ENCODE results near the gene SAMD1. TPM values are rescaled to one million over a fixed set of nuclear protein-coding genes. Genes with fewer than 3 reads are reported as not detected.

Gene SAMD1
- total and polyA plus RNA-seq, 9 donors: 27.1 to 53.6 (median 44.6) TPM

DNA sequence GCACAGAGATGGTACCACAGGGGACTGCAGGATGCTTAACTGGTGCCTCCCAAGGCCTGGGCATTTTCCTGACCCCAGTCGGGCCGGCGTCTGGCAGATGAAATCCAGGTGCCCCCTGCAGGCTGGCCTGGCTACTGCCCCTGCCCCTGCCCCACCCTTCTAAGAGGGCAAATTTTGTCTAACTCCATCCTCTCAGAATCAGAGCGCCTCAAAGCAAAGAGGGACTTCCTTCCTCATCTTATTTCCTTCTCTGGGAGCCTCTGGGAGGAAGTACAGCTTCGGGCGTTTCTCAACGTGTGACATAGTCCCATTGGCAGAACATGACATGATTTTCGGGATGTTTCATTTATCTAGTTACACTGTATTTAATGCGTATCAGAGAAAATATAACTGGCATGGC, 24.3 kb upstream of the SAMD1 start:
- WGBS (ENCODE audit: insufficient coverage): 33% methylated on average over 3 of the region's 9 CpGs
- Histone ChIP-seq H3K9me3 (replicated peaks; ENCODE audit: control insufficient read depth, low read depth, low read length) (no peaks in the 10 kb centered on the region), H3K27ac (ENCODE audit: low read length) (peak overlapping the region; percentile 87), H3K27me3 (ENCODE audit: control insufficient read depth, insufficient read depth, low read length) (no peaks in the 10 kb centered on the region), H3K4me3 (ENCODE audit: low read length) (no peak overlapping the region), H3K4me1 (ENCODE audit: control insufficient read depth, insufficient read depth, low read length) (peaks cover 77% of the 10 kb centered on the region), H3K36me3 (ENCODE audit: control insufficient read depth, insufficient read depth, low read length) (peaks cover 18% of the 10 kb centered on the region)
- peak; percentile 57 for DNase-seq

GRCh38 chr19:14114439-14114838, 23.9 kb upstream of the SAMD1 start:
- no peaks in the 10 kb centered on the region for H3K9me3 ChIP-seq (replicated peaks; ENCODE audit: control insufficient read depth, low read depth, low read length)
- DNase-seq: no peak
- WGBS (ENCODE audit: insufficient coverage): 84% methylated on average over 4 of the region's 7 CpGs
- peaks cover 73% of the 10 kb centered on the region for H3K4me1 ChIP-seq (ENCODE audit: control insufficient read depth, insufficient read depth, low read length)
- no peaks in the 10 kb centered on the region for H3K27me3 ChIP-seq (ENCODE audit: control insufficient read depth, insufficient read depth, low read length)
- H3K27ac ChIP-seq (ENCODE audit: low read length): peak overlapping the region; percentile 90
- H3K4me3 ChIP-seq (ENCODE audit: low read length): no peak overlapping the region
- peaks cover 18% of the 10 kb centered on the region for H3K36me3 ChIP-seq (ENCODE audit: control insufficient read depth, insufficient read depth, low read length)

GRCh38 chr19:14113762-14114414, 23.3 kb upstream of the SAMD1 start:
- H3K27ac ChIP-seq (ENCODE audit: low read length): peak overlapping the region; percentile 90

GRCh38 chr19:14112809-14113385, 22.3 kb upstream of the SAMD1 start:
- Histone ChIP-seq H3K4me3 (ENCODE audit: low read length) (peak overlapping the region; percentile 0), H3K4me1 (ENCODE audit: control insufficient read depth, insufficient read depth, low read length) (peaks cover 65% of the 10 kb centered on the region), H3K27ac (ENCODE audit: low read length) (peak overlapping the region; percentile 90), H3K36me3 (ENCODE audit: control insufficient read depth, insufficient read depth, low read length) (peaks cover 21% of the 10 kb centered on the region), H3K9me3 (replicated peaks; ENCODE audit: control insufficient read depth, low read depth, low read length) (no peaks in the 10 kb centered on the region), H3K27me3 (ENCODE audit: control insufficient read depth, insufficient read depth, low read length) (no peaks in the 10 kb centered on the region)
- WGBS (ENCODE audit: insufficient coverage): 18% methylated on average over 3 of the region's 12 CpGs
- peak; percentile 67 for DNase-seq

More at GRCh38 chr19:14113762-14114414, 23.3 kb upstream of the SAMD1 start:
- Histone ChIP-seq H3K36me3 (ENCODE audit: control insufficient read depth, insufficient read depth, low read length) (peaks cover 18% of the 10 kb centered on the region), H3K4me3 (ENCODE audit: low read length) (no peak overlapping the region), H3K9me3 (replicated peaks; ENCODE audit: control insufficient read depth, low read depth, low read length) (no peaks in the 10 kb centered on the region), H3K4me1 (ENCODE audit: control insufficient read depth, insufficient read depth, low read length) (peaks cover 67% of the 10 kb centered on the region), H3K27me3 (ENCODE audit: control insufficient read depth, insufficient read depth, low read length) (no peaks in the 10 kb centered on the region)
- WGBS (ENCODE audit: insufficient coverage): 80% methylated on average over 13 of the region's 18 CpGs
- DNase-seq: no peak

DNA sequence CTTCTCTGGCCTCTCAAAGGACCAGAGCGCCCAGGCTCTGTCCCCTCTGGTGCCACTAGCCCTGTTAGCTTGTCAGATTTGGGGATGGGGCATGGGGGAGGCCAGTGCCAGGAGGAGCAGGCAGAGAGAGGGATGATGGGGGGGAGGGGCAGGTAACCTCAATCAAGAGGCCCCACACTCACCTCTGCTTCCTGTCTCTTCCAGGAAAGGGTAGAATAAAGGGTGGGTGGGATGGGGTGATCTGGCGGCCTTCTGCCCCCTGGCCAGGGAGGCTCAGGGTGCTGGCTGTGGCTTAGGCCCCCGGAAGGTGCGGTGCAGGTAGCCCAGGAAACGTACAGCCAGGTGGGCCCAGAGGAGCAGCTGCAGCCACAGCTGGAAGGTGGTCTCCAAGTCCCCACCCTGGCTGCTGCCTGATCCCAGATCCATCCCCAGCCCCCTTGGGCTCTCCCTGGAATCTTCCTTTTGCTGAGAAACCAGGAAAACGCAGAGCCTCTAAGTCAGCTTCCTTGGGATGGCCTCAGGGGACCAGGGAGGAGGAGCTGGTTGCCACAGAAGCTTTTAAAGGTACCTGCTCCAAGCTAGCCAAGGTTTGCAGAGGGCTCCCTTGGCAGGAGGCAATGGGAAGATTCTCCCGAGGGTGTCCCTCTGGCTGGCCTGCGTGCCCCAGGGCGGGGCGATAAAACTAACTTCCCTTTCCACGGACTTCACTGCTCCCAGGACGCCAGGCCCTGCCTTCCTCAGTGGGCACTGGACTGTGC, 21.7 kb upstream of the SAMD1 start:
- peak overlapping the region; percentile 0 for H3K4me3 ChIP-seq (ENCODE audit: low read length)
- peak; percentile 52 for DNase-seq
- H3K27ac ChIP-seq (ENCODE audit: low read length): peak overlapping the region; percentile 90
- no peaks in the 10 kb centered on the region for H3K9me3 ChIP-seq (replicated peaks; ENCODE audit: control insufficient read depth, low read depth, low read length)
- WGBS (ENCODE audit: insufficient coverage): 41% methylated on average over 6 of the region's 12 CpGs
- H3K36me3 ChIP-seq (ENCODE audit: control insufficient read depth, insufficient read depth, low read length): peaks cover 28% of the 10 kb centered on the region
- H3K4me1 ChIP-seq (ENCODE audit: control insufficient read depth, insufficient read depth, low read length): peaks cover 72% of the 10 kb centered on the region
- no peaks in the 10 kb centered on the region for H3K27me3 ChIP-seq (ENCODE audit: control insufficient read depth, insufficient read depth, low read length)

- Histone ChIP-seq H3K9me3 (replicated peaks; ENCODE audit: control insufficient read depth, low read depth, low read length) (no peaks in the 10 kb centered on the region), H3K4me1 (ENCODE audit: control insufficient read depth, insufficient read depth, low read length) (peaks cover 75% of the 10 kb centered on the region), H3K27ac (ENCODE audit: low read length) (no peak overlapping the region), H3K4me3 (ENCODE audit: low read length) (no peak overlapping the region), H3K27me3 (ENCODE audit: control insufficient read depth, insufficient read depth, low read length) (no peaks in the 10 kb centered on the region), H3K36me3 (ENCODE audit: control insufficient read depth, insufficient read depth, low read length) (peaks cover 35% of the 10 kb centered on the region)
- DNase-seq: no peak
- WGBS (ENCODE audit: insufficient coverage): no CpG with 5 or more reads among the region's 1 CpG
Observed at GRCh38 chr19:14111486-14111885, 20.9 kb upstream of the SAMD1 start.

GRCh38 chr19:14110650-14111049, 20.1 kb upstream of the SAMD1 start:
- H3K9me3 ChIP-seq (replicated peaks; ENCODE audit: control insufficient read depth, low read depth, low read length): no peaks in the 10 kb centered on the region
- H3K27ac ChIP-seq (ENCODE audit: low read length): no peak overlapping the region
- 100% methylated on average over 1 of the region's 2 CpGs for WGBS (ENCODE audit: insufficient coverage)
- H3K4me3 ChIP-seq (ENCODE audit: low read length): no peak overlapping the region
- H3K4me1 ChIP-seq (ENCODE audit: control insufficient read depth, insufficient read depth, low read length): peaks cover 68% of the 10 kb centered on the region
- no peaks in the 10 kb centered on the region for H3K27me3 ChIP-seq (ENCODE audit: control insufficient read depth, insufficient read depth, low read length)
- DNase-seq: no peak
- H3K36me3 ChIP-seq (ENCODE audit: control insufficient read depth, insufficient read depth, low read length): peaks cover 39% of the 10 kb centered on the region

DNA sequence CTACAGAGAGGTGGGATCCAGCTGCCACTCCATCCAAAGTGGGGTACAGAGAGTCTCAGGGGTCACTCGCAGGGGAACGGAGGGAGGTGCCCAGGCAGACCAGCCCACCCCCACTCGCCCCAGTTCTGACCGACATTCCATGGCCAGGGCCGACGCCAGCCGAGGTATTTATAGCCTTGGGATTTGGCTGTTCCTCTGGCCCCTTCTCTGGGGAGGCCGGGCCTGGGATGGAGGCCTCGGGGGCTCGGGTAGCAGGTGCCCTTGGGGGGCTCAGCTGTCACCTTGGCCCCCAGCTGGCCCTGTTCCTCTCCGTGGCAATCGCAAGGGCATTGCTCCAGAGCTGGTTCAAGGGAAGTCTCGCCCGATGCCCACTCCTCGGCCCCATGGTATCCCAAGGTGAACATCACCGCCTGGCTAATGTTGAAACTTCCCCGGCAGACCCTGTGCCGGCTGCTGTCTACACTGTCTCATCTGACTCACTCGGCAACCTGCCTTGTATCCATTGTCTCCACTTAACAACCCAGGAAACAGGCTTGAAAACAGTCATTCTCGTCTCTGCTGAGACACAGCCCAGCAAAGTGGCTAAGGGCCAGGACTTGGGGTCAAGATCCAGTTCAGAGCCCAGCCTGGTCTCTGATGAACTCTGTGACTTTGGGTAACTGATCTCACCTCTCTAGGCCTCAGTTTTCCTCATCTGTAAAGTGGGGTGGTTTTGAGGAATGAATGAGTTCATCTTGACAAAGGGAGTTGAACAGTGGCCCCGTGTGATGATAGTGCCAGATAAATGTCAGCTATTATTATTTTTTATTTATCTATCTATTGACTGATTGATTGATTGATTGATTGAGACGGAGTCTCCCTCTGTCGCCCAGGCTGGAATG, 17.3 kb upstream of the SAMD1 start:
- Histone ChIP-seq H3K36me3 (ENCODE audit: control insufficient read depth, insufficient read depth, low read length) (peaks cover 45% of the 10 kb centered on the region), H3K9me3 (replicated peaks; ENCODE audit: control insufficient read depth, low read depth, low read length) (no peaks in the 10 kb centered on the region), H3K27ac (ENCODE audit: low read length) (peak overlapping the region; percentile 86), H3K4me3 (ENCODE audit: low read length) (no peak overlapping the region), H3K27me3 (ENCODE audit: control insufficient read depth, insufficient read depth, low read length) (no peaks in the 10 kb centered on the region), H3K4me1 (ENCODE audit: control insufficient read depth, insufficient read depth, low read length) (peaks cover 47% of the 10 kb centered on the region)
- WGBS (ENCODE audit: insufficient coverage): 57% methylated on average over 18 of the region's 23 CpGs
- peak; percentile 73 for DNase-seq

- H3K4me1 ChIP-seq (ENCODE audit: control insufficient read depth, insufficient read depth, low read length): peaks cover 41% of the 10 kb centered on the region
- WGBS (ENCODE audit: insufficient coverage): 86% methylated on average over 12 of the region's 16 CpGs
- no peaks in the 10 kb centered on the region for H3K9me3 ChIP-seq (replicated peaks; ENCODE audit: control insufficient read depth, low read depth, low read length)
- no peak overlapping the region for H3K4me3 ChIP-seq (ENCODE audit: low read length)
- DNase-seq: peak; percentile 58
- H3K36me3 ChIP-seq (ENCODE audit: control insufficient read depth, insufficient read depth, low read length): peaks cover 55% of the 10 kb centered on the region
- no peaks in the 10 kb centered on the region for H3K27me3 ChIP-seq (ENCODE audit: control insufficient read depth, insufficient read depth, low read length)
- peak overlapping the region; percentile 86 for H3K27ac ChIP-seq (ENCODE audit: low read length)
Observed at GRCh38 chr19:14106840-14107239, 16.3 kb upstream of the SAMD1 start.
